DMS79 (cell line): ENCODE measurements around the gene CLCN5.
"Not testable (repeated sequence)": the region's sequence is repeated elsewhere in the genome, so short reads cannot be mapped to it uniquely, and the experiment has no call there.

Source experiments
- DNase-seq: peaks from one replicate; lab custom pipeline; 2025; lab: John Stamatoyannopoulos, UW

Gene CLCN5

DNA sequence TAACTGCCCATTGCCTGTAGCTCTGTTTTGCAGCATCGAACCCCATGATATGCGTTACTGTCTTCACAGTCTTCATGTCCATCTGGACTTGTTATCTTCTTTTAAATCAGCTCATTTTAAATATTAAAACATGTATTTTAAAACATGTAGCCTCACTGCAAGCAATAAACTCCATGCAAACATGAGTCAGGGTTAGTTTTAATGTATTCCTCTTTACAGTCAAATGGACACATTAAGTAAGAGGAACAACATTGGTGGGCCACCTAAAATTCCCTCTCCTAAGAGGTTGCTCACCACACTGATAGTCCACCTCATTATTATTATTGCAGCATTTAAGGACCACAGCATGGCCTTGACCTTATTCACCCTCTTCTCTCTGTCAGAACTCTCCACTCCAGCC lies 74.1 kb downstream of the CLCN5 start:
- DNase-seq: no peak

DNA sequence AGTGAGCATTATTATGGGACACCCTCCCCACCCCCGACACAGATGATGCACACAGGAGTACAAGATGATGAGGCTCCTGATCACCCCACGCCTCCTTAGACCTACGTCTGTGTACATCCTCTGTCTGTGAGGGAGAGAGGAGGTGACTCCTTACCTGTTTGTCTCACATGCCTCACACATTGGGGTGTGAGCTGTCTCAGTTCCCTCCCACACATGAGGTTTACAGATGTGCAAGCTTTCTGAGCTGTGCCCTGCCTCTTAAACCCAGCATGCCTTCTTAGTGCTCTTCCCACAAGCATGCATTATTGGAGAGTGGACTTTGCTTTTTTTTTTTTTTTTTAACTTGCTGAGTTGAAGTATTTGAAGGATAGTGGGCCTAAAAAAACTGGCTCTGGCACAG lies 76.7 kb downstream of the CLCN5 start:
- DNase-seq: no peak

- no peak for DNase-seq
Observed at GRCh38 chrX:50000937-50001542, 78.6 kb downstream of the CLCN5 start.

- no peak for DNase-seq
Observed at GRCh38 chrX:50002067-50002714, 79.8 kb downstream of the CLCN5 start.

DNA sequence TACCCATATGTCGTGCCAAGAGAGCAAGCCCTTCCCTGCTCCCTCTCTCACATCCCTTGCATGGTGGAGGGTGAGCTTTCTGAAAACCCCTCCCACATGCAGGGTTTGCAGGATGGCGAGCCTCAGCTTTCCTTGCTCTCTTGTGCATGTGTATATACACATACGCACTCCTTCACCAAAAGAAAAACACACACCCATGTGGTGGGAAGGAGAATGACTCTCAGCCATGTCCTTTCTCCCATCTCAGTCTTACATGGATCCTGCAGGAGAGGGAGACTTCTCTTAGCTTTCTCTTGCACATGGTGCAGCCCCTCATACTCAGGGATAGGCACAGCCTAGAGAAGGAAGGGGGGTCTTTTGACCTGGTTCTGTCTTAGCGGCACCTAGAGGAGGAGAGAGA lies 81.1 kb downstream of the CLCN5 start:
- DNase-seq: no peak

DNA sequence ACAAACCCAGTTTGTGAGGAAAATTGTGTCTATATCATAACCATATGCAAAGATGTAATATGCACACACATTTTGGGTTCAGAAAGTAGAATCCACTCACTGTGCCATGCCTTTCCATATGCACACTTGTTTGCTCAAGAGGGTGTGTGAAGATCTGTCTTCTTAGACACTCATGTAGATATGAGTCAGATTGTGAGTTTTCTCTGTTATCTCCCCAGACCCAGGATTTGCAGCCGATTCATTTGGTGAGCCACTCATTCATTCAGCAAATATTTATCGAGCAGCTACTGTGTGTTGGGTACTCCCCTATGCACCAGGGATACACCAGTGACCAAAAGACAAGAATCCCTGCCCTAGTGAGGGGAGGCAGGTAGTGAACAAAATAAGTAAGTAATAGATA lies 81.5 kb downstream of the CLCN5 start:
- DNase-seq: no peak

DNA sequence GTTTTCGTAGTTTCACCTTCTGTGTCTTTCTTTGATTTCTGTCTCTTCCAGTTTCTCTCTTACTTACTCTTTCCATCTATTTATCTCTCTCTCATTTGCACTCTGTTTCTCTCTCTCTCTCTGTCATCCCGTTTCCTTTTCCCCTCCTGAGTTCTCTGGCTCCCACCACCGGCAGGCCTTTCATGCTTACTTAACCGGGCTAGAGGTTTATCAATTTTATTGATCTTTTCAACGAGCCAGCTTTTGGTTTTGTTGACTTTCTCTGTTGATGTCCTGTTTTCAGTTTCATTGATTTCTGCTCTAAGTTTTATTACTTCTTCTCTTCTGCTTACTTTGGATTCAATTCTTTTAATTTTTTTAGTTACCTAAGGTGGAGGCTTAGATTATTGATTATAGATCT lies 103.2 kb downstream of the CLCN5 start:
- not testable (repeated sequence) for DNase-seq

DNA sequence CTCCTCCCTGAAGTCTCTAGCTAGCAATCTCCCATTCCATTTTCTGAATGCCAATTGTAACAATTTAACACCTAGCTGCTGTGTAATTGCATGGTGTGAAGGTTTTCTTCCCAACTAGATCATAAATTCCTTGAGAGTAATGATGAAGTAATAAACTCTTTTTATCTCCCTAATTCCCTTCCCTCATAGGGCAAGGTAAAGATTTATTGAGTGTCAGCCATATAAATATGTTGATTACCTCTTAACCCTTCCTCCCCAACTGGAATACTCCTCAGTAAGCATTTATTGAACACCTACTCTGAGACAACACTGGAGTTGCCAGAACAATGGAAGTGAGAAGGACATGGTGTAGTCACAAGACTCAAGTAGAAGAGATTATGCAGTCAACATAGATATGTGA lies 112.7 kb downstream of the CLCN5 start:
- DNase-seq: no peak

DNA sequence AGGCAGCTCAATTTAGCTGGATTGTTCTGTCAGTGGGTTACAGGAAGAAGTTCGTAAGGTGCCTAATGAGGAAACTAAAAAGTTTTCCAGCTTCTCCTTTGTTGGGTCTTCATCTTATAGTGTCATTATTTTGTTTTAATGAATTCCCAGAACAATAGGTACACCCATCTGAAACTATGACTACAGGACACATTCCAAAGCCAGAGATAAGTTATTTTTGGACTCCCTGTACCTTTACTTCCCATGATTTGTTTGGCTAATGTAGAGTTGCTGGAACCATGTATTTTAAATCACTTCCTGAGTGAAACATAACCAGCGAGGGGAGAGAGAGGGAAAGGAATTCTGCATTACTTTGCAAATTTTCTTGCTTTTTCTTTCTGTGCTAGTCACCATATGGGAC lies 114.0 kb downstream of the CLCN5 start:
- DNase-seq: no peak

- DNase-seq: no peak
Observed at GRCh38 chrX:50045823-50046222, 123.4 kb downstream of the CLCN5 start.

GRCh38 chrX:50049228-50049627 lies 126.8 kb downstream of the CLCN5 start:
- no peak for DNase-seq

DNA sequence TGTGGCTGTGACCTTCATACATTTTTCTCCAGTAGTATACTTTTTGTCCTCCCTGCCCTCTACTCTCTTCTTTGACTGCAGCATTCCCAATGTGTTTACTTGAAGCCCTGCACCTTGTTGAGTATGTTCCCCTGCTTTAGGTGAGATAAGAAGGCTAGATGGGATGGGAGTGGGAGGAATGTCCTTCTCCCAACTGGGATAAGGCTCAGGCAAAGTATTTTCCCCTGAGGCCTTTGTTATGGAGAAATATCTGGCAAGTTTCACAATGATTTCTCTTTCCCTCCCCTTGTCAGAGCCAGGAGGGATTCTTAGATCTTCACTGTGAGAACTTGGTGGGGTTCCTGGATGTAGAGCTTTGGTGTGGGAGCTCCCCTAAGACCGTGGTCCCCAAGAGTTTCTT lies 131.8 kb downstream of the CLCN5 start:
- DNase-seq: no peak

GRCh38 chrX:50066318-50066937 lies 144.0 kb downstream of the CLCN5 start:
- DNase-seq: no peak

DNA sequence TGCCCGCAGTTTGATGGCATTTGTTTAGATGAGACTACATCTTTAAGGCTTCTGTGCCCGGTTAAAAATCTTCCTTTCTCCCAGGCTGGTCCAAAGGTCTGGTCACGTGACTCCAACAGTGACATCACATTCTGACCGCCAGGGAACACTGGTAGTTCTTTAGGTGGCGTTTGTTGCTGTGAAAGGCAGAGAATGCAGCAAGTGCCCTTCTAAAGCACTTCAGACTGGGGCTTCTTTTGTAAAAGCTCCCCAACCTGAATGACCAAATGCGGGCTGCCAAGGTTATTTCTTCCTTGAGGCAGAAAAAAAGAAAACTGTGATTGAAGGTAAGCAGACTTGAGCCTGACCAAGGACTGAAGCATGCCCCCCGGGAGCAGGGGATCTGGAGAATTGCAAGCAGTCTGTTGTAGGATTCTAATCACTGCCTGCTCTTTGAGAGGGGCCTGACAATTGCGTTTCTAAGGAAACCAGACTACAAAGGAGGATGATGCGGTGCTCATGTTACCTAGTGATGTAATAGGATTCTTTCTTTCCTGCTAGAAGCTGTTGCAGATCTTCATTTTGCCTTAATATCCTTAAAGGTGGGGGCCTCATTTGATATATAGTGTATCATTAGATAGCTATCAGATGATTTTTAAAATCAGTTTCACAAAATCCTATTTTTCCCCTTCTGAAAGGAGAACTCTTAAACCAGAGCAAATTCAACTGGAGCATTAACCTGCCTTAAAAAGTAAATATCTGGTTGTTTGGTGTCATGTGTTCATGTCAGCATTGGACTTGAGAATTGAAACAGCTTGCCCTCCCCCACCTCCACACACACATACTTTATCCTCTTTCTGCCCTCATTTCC lies 145.3 kb downstream of the CLCN5 start:
- DNase-seq: peak; percentile 32

DNA sequence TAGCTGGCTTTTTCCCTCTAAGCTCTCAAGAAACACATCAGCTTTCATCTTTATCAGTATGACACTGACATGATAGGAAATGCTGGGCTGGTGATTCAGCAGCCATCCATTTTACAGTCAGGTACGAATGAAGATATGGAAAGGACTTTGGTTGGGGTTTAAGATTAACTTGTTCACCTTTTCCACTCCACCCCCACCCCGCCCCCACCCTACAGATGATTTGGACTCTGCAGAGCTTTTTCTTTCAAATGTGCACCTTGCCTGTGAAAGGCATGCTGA lies 145.8 kb downstream of the CLCN5 start:
- DNase-seq: no peak

DNA sequence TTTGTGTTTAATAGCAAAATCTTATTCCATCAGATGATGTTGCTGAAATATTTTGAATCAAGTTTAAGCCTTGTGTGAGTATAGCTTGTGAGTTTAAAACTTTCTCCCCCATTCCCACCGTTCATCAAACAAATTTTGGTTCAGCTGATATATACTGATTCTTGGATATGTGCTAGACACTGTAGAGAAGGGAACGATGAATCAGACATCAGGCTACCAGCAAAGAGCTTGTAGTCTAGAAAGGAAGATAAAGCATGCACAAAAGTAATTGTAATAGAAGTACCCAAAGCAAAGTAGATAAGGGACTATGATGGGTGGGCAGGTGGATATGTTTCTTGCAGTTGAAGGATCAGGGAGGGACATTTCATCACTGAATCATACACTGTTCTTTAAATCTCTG lies 146.5 kb downstream of the CLCN5 start:
- no peak for DNase-seq

GRCh38 chrX:50071494-50071893 lies 149.1 kb downstream of the CLCN5 start:
- no peak for DNase-seq

- no peak for DNase-seq
Observed at GRCh38 chrX:50072110-50072509, 149.7 kb downstream of the CLCN5 start.

DNA sequence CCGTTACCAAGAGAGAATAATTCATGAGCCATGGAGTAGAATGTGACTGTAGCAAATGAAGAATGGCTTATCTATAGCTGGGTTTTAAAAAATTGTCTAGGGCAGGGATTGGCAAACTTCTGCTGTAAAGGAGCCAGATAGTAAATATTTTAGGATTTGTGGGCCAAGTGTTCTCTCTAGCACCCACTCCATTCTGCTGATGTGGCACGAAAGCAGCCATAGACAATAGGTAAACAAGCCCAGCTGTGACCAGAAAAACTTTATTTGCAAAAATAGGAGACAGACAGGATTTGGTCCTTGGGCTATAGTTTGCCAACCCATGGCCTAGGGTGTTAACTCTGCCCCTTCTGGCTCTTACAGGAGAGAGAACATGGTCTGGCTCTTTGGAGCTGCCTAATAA lies 151.2 kb downstream of the CLCN5 start:
- no peak for DNase-seq

- DNase-seq: no peak
Observed at GRCh38 chrX:50075630-50076339, 153.4 kb downstream of the CLCN5 start.

- peak; percentile 6 for DNase-seq
Observed at GRCh38 chrX:50081282-50081889, 159.0 kb downstream of the CLCN5 start.

DNA sequence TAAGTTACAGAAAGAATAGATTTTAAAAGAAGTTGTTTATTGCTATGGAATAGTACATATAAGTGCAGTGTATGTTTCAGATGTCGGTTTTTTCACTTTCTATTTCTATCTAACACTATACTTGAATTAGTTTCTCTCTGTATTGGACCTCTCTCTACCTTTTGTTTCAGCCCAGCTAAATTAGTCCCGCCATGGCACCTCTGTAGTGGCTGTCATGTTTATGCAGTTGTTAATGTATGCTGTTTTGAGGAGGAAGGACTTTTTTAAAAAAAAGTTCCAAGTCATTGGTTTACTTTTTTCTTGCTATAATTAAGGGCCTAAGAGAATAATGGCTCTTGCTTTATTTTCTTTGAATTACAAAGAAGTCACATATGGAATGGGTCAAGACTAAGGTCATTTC lies 160.3 kb downstream of the CLCN5 start:
- DNase-seq: no peak
